Activated T-cell treated with anti-CD3 and anti-CD28 coated beads, Interleukin-2, amount 50 U/mL, for 1 hour (primary cell): Measurements from ENCODE around the gene PCDH9.

Experiments used
- DNase-seq: peaks from one replicate; pipeline ENCODE4 v3.0.0-alpha.2; 2020

The PCDH9 gene

GRCh38 chr13:66958611-66959010 lies 271.5 kb downstream of the PCDH9 start:
- no peak for DNase-seq

- no peak for DNase-seq
Observed at GRCh38 chr13:66952507-66952906, 277.6 kb downstream of the PCDH9 start.

GRCh38 chr13:66951426-66951825 lies 278.7 kb downstream of the PCDH9 start:
- DNase-seq, result no peak

- DNase-seq, result no peak
Observed at GRCh38 chr13:66950666-66951065, 279.5 kb downstream of the PCDH9 start.

- DNase-seq, result no peak
Observed at GRCh38 chr13:66948910-66949309, 281.2 kb downstream of the PCDH9 start.

- DNase-seq, result no peak
Observed at GRCh38 chr13:66943530-66943929, 286.6 kb downstream of the PCDH9 start.

- no peak for DNase-seq
Observed at GRCh38 chr13:66940113-66940512, 290.0 kb downstream of the PCDH9 start.

GRCh38 chr13:66937423-66937822 lies 292.7 kb downstream of the PCDH9 start:
- no peak for DNase-seq

- DNase-seq, result no peak
Observed at GRCh38 chr13:66933994-66934393, 296.1 kb downstream of the PCDH9 start.

- DNase-seq, result no peak
Observed at GRCh38 chr13:66933527-66933926, 296.6 kb downstream of the PCDH9 start.

- no peak for DNase-seq
Observed at GRCh38 chr13:66927562-66927961, 302.6 kb downstream of the PCDH9 start.

- DNase-seq, result no peak
Observed at GRCh38 chr13:66926851-66927524, 303.1 kb downstream of the PCDH9 start.

GRCh38 chr13:66926200-66926850 lies 303.8 kb downstream of the PCDH9 start:
- no peak for DNase-seq

GRCh38 chr13:66922444-66922843 lies 307.7 kb downstream of the PCDH9 start:
- DNase-seq, result no peak

- DNase-seq, result no peak
Observed at GRCh38 chr13:66921437-66921836, 308.7 kb downstream of the PCDH9 start.

- DNase-seq, result no peak
Observed at GRCh38 chr13:66915596-66916185, 314.4 kb downstream of the PCDH9 start.

GRCh38 chr13:66914155-66914554 lies 316.0 kb downstream of the PCDH9 start:
- DNase-seq, result no peak

- DNase-seq, result no peak
Observed at GRCh38 chr13:66911411-66911939, 318.7 kb downstream of the PCDH9 start.

GRCh38 chr13:66899955-66900354 lies 330.2 kb downstream of the PCDH9 start:
- no peak for DNase-seq

- no peak for DNase-seq
Observed at GRCh38 chr13:66896933-66897332, 333.2 kb downstream of the PCDH9 start.

- DNase-seq, result no peak
Observed at GRCh38 chr13:66895780-66896179, 334.4 kb downstream of the PCDH9 start.

GRCh38 chr13:66895320-66895719 lies 334.8 kb downstream of the PCDH9 start:
- DNase-seq, result no peak

- DNase-seq, result no peak
Observed at GRCh38 chr13:66888698-66889097, 341.4 kb downstream of the PCDH9 start.

GRCh38 chr13:66887088-66887487 lies 343.0 kb downstream of the PCDH9 start:
- no peak for DNase-seq
